Measurements from ENCODE around the gene ZNF445.

GRCh38 chr3:44411031-44411645, 66.3 kb downstream of the ZNF445 start:
- TF ChIP-seq CTCF (IDR thresholded peaks at IDR 0.05) (no peak), POLR2A (IDR thresholded peaks at IDR 0.05) (no peak), POLR2AphosphoS5 (IDR thresholded peaks at IDR 0.05) (no peak)
